CD4-positive, alpha-beta T cell (primary cell): Measurements from ENCODE around the gene TANGO2. TPM values are rescaled to one million over a fixed set of nuclear protein-coding genes. Genes with fewer than 3 reads are reported as not detected.

Source experiments
- ATAC-seq: fragments of 200-7000 bp; cut with Tn5 transposase; one replicate; pipeline ENCODE4 v1.10.0; 2022; ENCODE audit warnings: mild to moderate bottlenecking; ENCODE audit not compliant: poor library complexity
- CTCF ChIA-PET: fragments of 350-600 bp; sonication (Branson Sonifier 250); formaldehyde crosslinking; loops from one replicate; lab custom pipeline; 2021; ENCODE audit warnings: antibody characterized with exemption, inconsistent platforms; lab: Charles Lee
- POLR2A ChIA-PET: fragments of 350-600 bp; sonication (Branson Sonifier 250); formaldehyde crosslinking; loops from one replicate; lab custom pipeline; 2021; ENCODE audit warnings: antibody characterized with exemption, inconsistent platforms; lab: Charles Lee
- DNase-seq, 14 experiments: peaks; one replicate each; pipeline ENCODE4 v3.0.0-alpha.2; 2013 to 2020; ENCODE audit warnings: mixed read lengths in 2 of 14
- H3K27ac ChIP-seq, 2 donors: one replicate each; pipeline versions ENCODE4 v1.5.1 to v1.7.0; 2013; ENCODE audit warnings: low read length in 2 of 2, low read depth in 1 of 2, mild to moderate bottlenecking in 1 of 2
- H3K27me3 ChIP-seq, 2 experiments: 1 replicate in 1 of 2; 2 replicates in 1 of 2; pipeline versions ENCODE4 v1.6.1 to v1.7.0; 2013; ENCODE audit warnings: low read length in 2 of 2, control low read depth in 1 of 2, mild to moderate bottlenecking in 1 of 2, moderate library complexity in 1 of 2; ENCODE audit not compliant: insufficient read depth in 2 of 2, control insufficient read depth in 1 of 2
- H3K36me3 ChIP-seq: one replicate; pipeline ENCODE4 v1.6.1; 2013; ENCODE audit warnings: low read length, control low read depth; ENCODE audit not compliant: insufficient read depth
- H3K4me1 ChIP-seq: one replicate; pipeline ENCODE4 v1.6.1; 2013; ENCODE audit warnings: low read length, control low read depth; ENCODE audit not compliant: insufficient read depth
- H3K4me3 ChIP-seq: one replicate; pipeline ENCODE4 v1.5.1; 2013; ENCODE audit warnings: mild to moderate bottlenecking, low read length, moderate library complexity
- H3K9me3 ChIP-seq, 2 experiments: 1 replicate in 1 of 2; 2 replicates in 1 of 2; pipeline versions ENCODE4 v1.6.1 to v1.7.0; 2013; ENCODE audit warnings: low read length in 2 of 2, mild to moderate bottlenecking in 2 of 2, control low read depth in 1 of 2, moderate library complexity in 1 of 2; ENCODE audit not compliant: control insufficient read depth in 1 of 2, insufficient read depth in 1 of 2
- H3K27ac Mint-ChIP-seq: one replicate; pipeline ENCODE4 v1.8.0; 2020; ENCODE audit warnings: mixed read lengths
- H3K27me3 Mint-ChIP-seq: one replicate; pipeline ENCODE4 v1.8.0; 2021; ENCODE audit warnings: mixed read lengths
- H3K36me3 Mint-ChIP-seq: one replicate; pipeline ENCODE4 v1.8.0; 2021; ENCODE audit warnings: low read depth, mixed read lengths
- H3K4me1 Mint-ChIP-seq: one replicate; pipeline ENCODE4 v1.8.0; 2021; ENCODE audit warnings: low read depth, mixed read lengths
- H3K4me3 Mint-ChIP-seq: one replicate; pipeline ENCODE4 v1.8.0; 2020; ENCODE audit warnings: mild to moderate bottlenecking, mixed read lengths
- H3K9me3 Mint-ChIP-seq: one replicate; pipeline ENCODE4 v1.8.0; 2020; ENCODE audit warnings: mixed read lengths
- CTCF ChIP-seq: fragments of 200-600 bp; IDR thresholded peaks from one replicate; pipeline ENCODE4 v1.8.0; 2022; ENCODE audit warnings: antibody characterized with exemption, mild to moderate bottlenecking
- intact Hi-C, 2 experiments: fragments of 100-400 bp; cut with DNase I in 1 of 2; cut with micrococcal nuclease in 1 of 2; formaldehyde crosslinking; loops; one replicate each; pipeline versions ENCODE4 v1.15.1 to v1.9.0; 2023 to 2025; cut with DNase I, micrococcal nuclease
- total RNA-seq, 174 experiments: library from RNA in 2 of 174; stranded (reverse) in 2 of 174; gene quantifications; one replicate each; pipeline ENCODE4 v1.2.3 and lab custom pipeline; 2021 to 2026

TANGO2 gene
- total RNA-seq, 2 experiments from 2014 or later, result 10.3 to 10.5 TPM

- intact Hi-C loops, result loop anchor here in 1 of 2 experiments (1.0 to 2.0 kb wide), 3 partner anchors 35 to 96 kb away; partner anchors contain the start of genes DGCR8 and TRMT2A
- no peaks in the 10 kb centered on the region for H3K9me3 ChIP-seq
- H3K27ac ChIP-seq, result peak overlapping the region; percentile 60 to 70
- peak in 1 of 14 experiments; percentile 10 for DNase-seq
- peak overlapping the region; percentile 83 for H3K27ac Mint-ChIP-seq
- peaks cover 0 to 3% of the 10 kb centered on the region in 2 experiments for H3K27me3 ChIP-seq
- H3K4me1 ChIP-seq, result peaks cover 53% of the 10 kb centered on the region
- H3K4me3 ChIP-seq, result peak overlapping the region; percentile 100
- H3K4me1 Mint-ChIP-seq, result peaks cover 48% of the 10 kb centered on the region
- ChIA-PET CTCF (no interaction called here), POLR2A (interaction anchor here (0.9 to 2.5 kb wide), 10 partner anchors 11 to 217 kb away, joined by 3 to 20 read pairs (median 4); partner anchors contain the start of genes COMT, RANBP1, TRMT2A and TXNRD2)
- no peak for TF ChIP-seq CTCF
- H3K4me3 Mint-ChIP-seq, result peak overlapping the region; percentile 93
- H3K36me3 ChIP-seq, result peaks cover 8% of the 10 kb centered on the region
- ATAC-seq, result no peak
- H3K9me3 Mint-ChIP-seq, result no peaks in the 10 kb centered on the region
- no peaks in the 10 kb centered on the region for H3K27me3 Mint-ChIP-seq
- H3K36me3 Mint-ChIP-seq, result peaks cover 4% of the 10 kb centered on the region
These were observed 579 bp downstream of the TANGO2 start for GRCh38 chr22:20021196-20022181.

GRCh38 chr22:20022231-20022977 lies 1.5 kb downstream of the TANGO2 start:
- Mint-ChIP-seq H3K4me3 (peak overlapping the region; percentile 93), H3K27ac (peak overlapping the region; percentile 83), H3K4me1 (peaks cover 42% of the 10 kb centered on the region), H3K36me3 (peaks cover 4% of the 10 kb centered on the region), H3K9me3 (no peaks in the 10 kb centered on the region), H3K27me3 (no peaks in the 10 kb centered on the region)
- intact Hi-C loops, result no loop called here
- ATAC-seq (no peak), DNase-seq (no peak)
- no peak for TF ChIP-seq CTCF
- Histone ChIP-seq H3K4me3 (peak overlapping the region; percentile 100), H3K4me1 (peaks cover 47% of the 10 kb centered on the region), H3K27ac (no peak overlapping the region), H3K36me3 (peaks cover 8% of the 10 kb centered on the region), H3K9me3 (no peaks in the 10 kb centered on the region), H3K27me3 (peaks cover 0 to 3% of the 10 kb centered on the region in 2 experiments)
- CTCF ChIA-PET, result no interaction called here
- POLR2A ChIA-PET, result interaction anchor here (1.6 to 2.5 kb wide), 4 partner anchors 10 to 94 kb away, joined by 3 to 20 read pairs (median 6); partner anchors contain the start of genes COMT, RANBP1, TRMT2A and TXNRD2

GRCh38 chr22:20022978-20023613 lies 2.2 kb downstream of the TANGO2 start:
- Histone ChIP-seq H3K36me3 (peaks cover 8% of the 10 kb centered on the region), H3K27ac (no peak overlapping the region), H3K9me3 (no peaks in the 10 kb centered on the region), H3K4me3 (no peak overlapping the region), H3K4me1 (peaks cover 41% of the 10 kb centered on the region), H3K27me3 (no peaks in the 10 kb centered on the region)
- TF ChIP-seq CTCF, result no peak
- Mint-ChIP-seq H3K27ac (peak overlapping the region; percentile 83), H3K9me3 (no peaks in the 10 kb centered on the region), H3K27me3 (no peaks in the 10 kb centered on the region), H3K4me3 (peak overlapping the region; percentile 62), H3K4me1 (peaks cover 42% of the 10 kb centered on the region), H3K36me3 (peaks cover 4% of the 10 kb centered on the region)
- ChIA-PET POLR2A (no interaction called here), CTCF (no interaction called here)
- intact Hi-C loops, result no loop called here
- DNase-seq (no peak), ATAC-seq (no peak)
